GM10248 (cell line): Measurements from ENCODE around the gene MIEF1.

Experiments used
- CTCF ChIA-PET: fragments of 300-600 bp; sonication (Branson Sonifier 250); formaldehyde crosslinking; extraction: SDS; loops from one replicate; lab custom pipeline; 2021; ENCODE audit warnings: antibody characterized with exemption; lab: Yijun Ruan, JAX
- POLR2A ChIA-PET: fragments of 350-650 bp; sonication (Branson Sonifier 250); formaldehyde crosslinking; extraction: SDS; loops from one replicate; lab custom pipeline; 2020; ENCODE audit warnings: antibody characterized with exemption; lab: Yijun Ruan, JAX
- DNase-seq: peaks from one replicate; pipeline ENCODE4 v3.0.0; 2012; ENCODE audit errors: extremely low spot score
- TF ChIP-seq, protein P1 (sequence below): IDR thresholded peaks from 2 replicates; pipeline ENCODE4 v1.5.1; 2012; ENCODE audit warnings: mild to moderate bottlenecking, low read depth; ENCODE audit errors: extremely low read depth, missing control alignments, control extremely low read depth

Gene MIEF1

GRCh38 chr22:39502109-39502788, at the start of gene MIEF1:
TSS of gene MIEF1 (plus strand) at chr22:39502290. CDS start at chr22:39511295, 9,005 bp downstream.
- CTCF ChIA-PET = interaction anchor here (0.6 to 7.0 kb wide), 9 partner anchors 8 to 522 kb away, joined by 3 to 67 read pairs (median 5); partner anchors contain the start of genes ATF4 and RPL3
- TF ChIP-seq, protein P1, sequence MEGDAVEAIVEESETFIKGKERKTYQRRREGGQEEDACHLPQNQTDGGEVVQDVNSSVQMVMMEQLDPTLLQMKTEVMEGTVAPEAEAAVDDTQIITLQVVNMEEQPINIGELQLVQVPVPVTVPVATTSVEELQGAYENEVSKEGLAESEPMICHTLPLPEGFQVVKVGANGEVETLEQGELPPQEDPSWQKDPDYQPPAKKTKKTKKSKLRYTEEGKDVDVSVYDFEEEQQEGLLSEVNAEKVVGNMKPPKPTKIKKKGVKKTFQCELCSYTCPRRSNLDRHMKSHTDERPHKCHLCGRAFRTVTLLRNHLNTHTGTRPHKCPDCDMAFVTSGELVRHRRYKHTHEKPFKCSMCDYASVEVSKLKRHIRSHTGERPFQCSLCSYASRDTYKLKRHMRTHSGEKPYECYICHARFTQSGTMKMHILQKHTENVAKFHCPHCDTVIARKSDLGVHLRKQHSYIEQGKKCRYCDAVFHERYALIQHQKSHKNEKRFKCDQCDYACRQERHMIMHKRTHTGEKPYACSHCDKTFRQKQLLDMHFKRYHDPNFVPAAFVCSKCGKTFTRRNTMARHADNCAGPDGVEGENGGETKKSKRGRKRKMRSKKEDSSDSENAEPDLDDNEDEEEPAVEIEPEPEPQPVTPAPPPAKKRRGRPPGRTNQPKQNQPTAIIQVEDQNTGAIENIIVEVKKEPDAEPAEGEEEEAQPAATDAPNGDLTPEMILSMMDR = no peak
- POLR2A ChIA-PET = interaction anchor here (0.6 to 2.4 kb wide), 6 partner anchors 18 to 610 kb away, joined by 3 to 16 read pairs (median 4); partner anchors contain the start of genes ATF4 and RPL3
- peak; percentile 98 for DNase-seq

DNA sequence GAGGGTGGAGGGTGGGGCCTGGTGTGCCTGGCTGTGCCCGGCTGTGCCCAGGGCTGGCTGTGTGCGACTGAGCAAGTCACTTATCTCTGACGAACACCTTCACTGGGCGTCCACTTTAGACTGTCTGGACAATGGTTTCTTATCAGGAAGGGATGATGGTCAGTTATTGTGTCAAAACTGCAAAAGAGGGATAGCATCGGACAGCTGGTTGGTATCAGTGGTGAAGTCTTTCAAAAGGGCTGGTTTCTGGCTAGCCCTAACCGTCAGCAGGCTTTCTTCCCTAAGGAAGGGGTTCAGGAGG, 49.4 kb upstream of the MIEF1 start:
- DNase-seq = no peak
- POLR2A ChIA-PET = interaction anchor here (0.5 to 1.6 kb wide), 2 partner anchors 11 to 133 kb away, joined by 4 to 9 read pairs; partner anchors contain the start of gene RPL3
- TF ChIP-seq, protein P1 = no peak
- CTCF ChIA-PET = interaction anchor here (1.0 to 2.6 kb wide), 4 partner anchors 11 to 41 kb away, joined by 3 to 8 read pairs (median 6); no protein-coding TSS in a partner anchor

DNA sequence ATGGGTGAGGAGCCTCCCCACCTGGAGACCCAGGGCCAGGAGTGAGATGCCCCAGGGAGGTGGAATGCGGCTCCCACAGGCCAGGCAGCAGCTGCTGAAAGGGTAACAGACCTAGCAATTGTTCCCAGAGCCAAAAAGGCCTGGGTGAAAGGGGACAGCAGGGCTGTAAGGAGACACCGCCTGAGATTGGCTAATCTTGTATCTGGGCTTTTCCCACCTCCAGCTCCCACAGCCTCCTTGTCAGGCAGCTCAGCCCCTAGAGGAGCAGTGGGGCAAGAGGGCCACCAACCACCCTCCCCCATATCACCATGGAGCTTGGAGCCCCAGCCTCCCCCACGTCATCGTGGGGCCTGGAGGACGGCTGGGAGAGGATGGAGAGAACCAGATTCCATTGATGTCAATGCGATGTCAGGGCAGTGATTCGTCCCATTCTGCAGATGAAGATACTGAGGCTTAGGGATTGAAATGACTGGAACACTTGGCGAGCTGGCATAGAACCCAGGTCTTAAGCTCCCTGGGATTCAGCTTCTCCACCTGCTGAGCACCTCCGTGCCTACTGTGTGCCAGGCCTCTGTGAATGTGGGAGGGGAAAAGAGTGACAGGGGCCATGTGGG, 48.2 kb upstream of the MIEF1 start:
- CTCF ChIA-PET = interaction anchor here (0.9 to 2.6 kb wide), 4 partner anchors 11 to 54 kb away, joined by 3 to 8 read pairs (median 5); partner anchors contain the start of gene TAB1
- TF ChIP-seq, protein P1 = no peak
- POLR2A ChIA-PET = interaction anchor here (0.6 to 0.9 kb wide), 2 partner anchors 15 to 701 kb away, joined by 3 to 5 read pairs; no protein-coding TSS in a partner anchor
- no peak for DNase-seq

DNA sequence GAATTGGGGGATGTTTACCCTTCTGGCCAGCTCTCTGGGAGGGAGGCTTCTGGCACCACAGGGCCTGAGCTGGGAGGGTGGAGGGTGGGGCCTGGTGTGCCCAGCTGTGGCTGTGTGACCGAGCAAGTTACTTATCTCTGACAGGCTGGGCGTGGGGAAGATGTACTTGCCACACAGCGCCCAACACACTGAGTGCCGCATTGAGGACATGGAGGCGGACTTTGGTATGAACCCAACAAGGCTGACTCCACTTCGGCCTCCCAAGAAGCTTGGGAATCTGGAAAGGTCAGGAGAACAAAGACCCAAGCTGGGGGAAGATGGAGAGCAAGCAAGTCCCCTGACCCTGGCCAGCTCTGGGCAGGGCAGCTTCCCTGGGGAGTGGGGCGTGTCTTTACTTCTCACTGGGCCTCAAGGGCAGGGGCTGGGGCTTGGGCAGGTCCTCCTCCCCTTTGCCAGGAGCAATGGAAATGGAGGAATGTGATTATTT, 47.7 kb upstream of the MIEF1 start:
- DNase-seq = no peak
- POLR2A ChIA-PET = no interaction called here
- CTCF ChIA-PET = interaction anchor here (0.9 to 2.6 kb wide), 4 partner anchors 11 to 55 kb away, joined by 3 to 8 read pairs (median 5); partner anchors contain the start of gene TAB1
- TF ChIP-seq, protein P1 = no peak

DNA sequence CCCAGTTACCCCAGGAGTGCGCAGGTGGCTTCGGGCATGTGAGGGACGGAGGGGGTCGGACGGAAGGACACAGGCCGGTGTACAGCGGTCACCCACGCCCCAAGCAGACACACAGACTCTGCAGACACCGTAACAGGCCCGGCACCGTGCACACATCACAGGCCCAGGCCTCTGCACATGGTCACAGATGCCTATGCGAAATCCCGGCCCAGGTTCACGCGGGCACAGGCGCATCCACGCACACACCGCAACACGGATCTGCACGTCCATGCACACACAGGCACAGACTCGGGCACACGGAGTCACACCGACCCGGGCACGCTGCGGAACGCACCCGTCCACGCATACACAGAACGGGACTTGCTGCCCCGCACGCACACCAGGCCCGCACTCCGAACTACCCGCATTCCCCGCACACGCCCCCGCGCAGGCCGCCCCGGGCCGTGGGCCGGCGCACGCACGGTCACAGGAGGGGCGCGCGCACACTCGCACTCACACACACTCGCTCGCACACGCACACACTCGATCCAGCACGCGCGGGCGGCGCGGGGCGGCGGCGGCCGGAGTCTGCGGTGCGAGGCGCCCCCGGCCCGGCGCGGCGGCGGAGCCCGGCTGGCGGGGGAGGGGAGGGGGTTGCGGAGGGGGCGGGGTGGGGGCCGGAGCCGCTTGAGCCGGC, 45.4 kb upstream of the MIEF1 start, which contains the start of gene MGAT3:
Gene MGAT3 (plus strand): TSS at position 491 of the 676 bp plus-strand sequence. CDS start 30,336 bp downstream, outside the sequence.
- no peak for DNase-seq
- TF ChIP-seq, protein P1 = no peak
- ChIA-PET POLR2A (no interaction called here), CTCF (no interaction called here)

GRCh38 chr22:39457198-39457555, 44.9 kb upstream of the MIEF1 start:
- ChIA-PET CTCF (no interaction called here), POLR2A (no interaction called here)
- peak; percentile 61 for DNase-seq
- TF ChIP-seq, protein P1 = no peak
